ENCODE data around the gene RTKN. TPM values are rescaled to one million over a fixed set of nuclear protein-coding genes. Genes with fewer than 3 reads are reported as not detected.
"Not testable (repeated sequence)": the region's sequence is repeated elsewhere in the genome, so short reads cannot be mapped to it uniquely, and the experiment has no call there.

The RTKN gene
- total RNA-seq, 6 donors from 2014 or later, result 26.7 to 95.3 (median 34.0) TPM

- peak in 1 of 2 donors; percentile 1 for ATAC-seq (ENCODE audit: low FRiP score in 2 of 2)
- WGBS, 2 donors, result 3 to 6% methylated on average over 9 to 13 of the region's 13 CpGs
- H3K27ac ChIP-seq, result peak overlapping the region; percentile 71 to 91 (median 84)
These were observed 22.7 kb upstream of the RTKN start for GRCh38 chr2:74464406-74464805.

DNA sequence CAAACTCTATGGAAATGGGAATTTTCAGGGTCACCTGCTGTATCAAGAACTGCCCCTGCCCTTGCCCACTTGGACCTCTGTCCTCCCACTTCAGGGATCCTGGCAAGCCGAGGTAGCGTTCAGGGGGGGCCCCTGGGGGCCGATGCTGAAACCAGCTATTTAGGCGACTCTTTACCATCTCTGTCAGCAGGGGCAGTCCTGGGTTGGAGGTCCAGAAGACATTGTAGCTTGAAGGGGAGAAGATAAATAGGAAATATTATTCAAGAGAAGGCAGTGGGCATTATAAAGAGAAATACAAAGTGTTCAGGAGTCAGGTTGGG is 21.0 kb upstream of the RTKN start:
- Histone ChIP-seq H3K27ac (no peak overlapping the region), H3K9me3 (no peaks in the 10 kb centered on the region), H3K36me3 (peaks cover 0 to 26% (median 12%) of the 10 kb centered on the region in 4 donors), H3K27me3 (no peaks in the 10 kb centered on the region), H3K4me1 (peaks cover 24 to 37% (median 27%) of the 10 kb centered on the region in 4 donors), H3K4me3 (no peak overlapping the region)
- ATAC-seq (ENCODE audit: low FRiP score in 2 of 2) (no peak), DNase-seq (no peak)
- WGBS, 2 donors, result 75 to 85% methylated on average over 4 of the region's 4 CpGs
- TF ChIP-seq POLR2AphosphoS5 (IDR thresholded peaks at IDR 0.05) (no peak), EP300 (IDR thresholded peaks at IDR 0.05) (no peak), POLR2A (IDR thresholded peaks at IDR 0.05) (no peak), CTCF (IDR thresholded peaks at IDR 0.05) (no peak)

More at GRCh38 chr2:74464406-74464805, 22.7 kb upstream of the RTKN start:
- Histone ChIP-seq H3K4me3 (peak overlapping the region; percentile 70 to 99 (median 86)), H3K36me3 (peaks cover 0 to 26% (median 12%) of the 10 kb centered on the region in 4 donors), H3K9me3 (no peaks in the 10 kb centered on the region), H3K27me3 (no peaks in the 10 kb centered on the region), H3K4me1 (peaks cover 15 to 29% (median 19%) of the 10 kb centered on the region in 4 donors)
- no peak for DNase-seq
- TF ChIP-seq POLR2AphosphoS5 (IDR thresholded peaks at IDR 0.05) (no peak), POLR2A (IDR thresholded peaks at IDR 0.05) (no peak), EP300 (IDR thresholded peaks at IDR 0.05) (no peak), CTCF (IDR thresholded peaks at IDR 0.05) (no peak)

- Histone ChIP-seq H3K4me1 (peaks cover 26 to 43% (median 29%) of the 10 kb centered on the region in 4 donors), H3K27ac (no peak overlapping the region), H3K4me3 (no peak overlapping the region), H3K36me3 (peaks cover 0 to 26% (median 12%) of the 10 kb centered on the region in 4 donors), H3K27me3 (no peaks in the 10 kb centered on the region), H3K9me3 (no peaks in the 10 kb centered on the region)
- DNase-seq, result no peak
- WGBS, 2 donors, result 87 to 90% methylated on average over 15 to 20 of the region's 20 CpGs
- no peak for TF ChIP-seq CTCF (IDR thresholded peaks at IDR 0.05)
- TF ChIP-seq EP300 (IDR thresholded peaks at IDR 0.05), result no peak
- no peak for TF ChIP-seq POLR2A (IDR thresholded peaks at IDR 0.05)
- TF ChIP-seq POLR2AphosphoS5 (IDR thresholded peaks at IDR 0.05), result no peak
- ATAC-seq (ENCODE audit: low FRiP score in 2 of 2), result no peak
These were observed 20.5 kb upstream of the RTKN start for GRCh38 chr2:74462054-74462785.

DNA sequence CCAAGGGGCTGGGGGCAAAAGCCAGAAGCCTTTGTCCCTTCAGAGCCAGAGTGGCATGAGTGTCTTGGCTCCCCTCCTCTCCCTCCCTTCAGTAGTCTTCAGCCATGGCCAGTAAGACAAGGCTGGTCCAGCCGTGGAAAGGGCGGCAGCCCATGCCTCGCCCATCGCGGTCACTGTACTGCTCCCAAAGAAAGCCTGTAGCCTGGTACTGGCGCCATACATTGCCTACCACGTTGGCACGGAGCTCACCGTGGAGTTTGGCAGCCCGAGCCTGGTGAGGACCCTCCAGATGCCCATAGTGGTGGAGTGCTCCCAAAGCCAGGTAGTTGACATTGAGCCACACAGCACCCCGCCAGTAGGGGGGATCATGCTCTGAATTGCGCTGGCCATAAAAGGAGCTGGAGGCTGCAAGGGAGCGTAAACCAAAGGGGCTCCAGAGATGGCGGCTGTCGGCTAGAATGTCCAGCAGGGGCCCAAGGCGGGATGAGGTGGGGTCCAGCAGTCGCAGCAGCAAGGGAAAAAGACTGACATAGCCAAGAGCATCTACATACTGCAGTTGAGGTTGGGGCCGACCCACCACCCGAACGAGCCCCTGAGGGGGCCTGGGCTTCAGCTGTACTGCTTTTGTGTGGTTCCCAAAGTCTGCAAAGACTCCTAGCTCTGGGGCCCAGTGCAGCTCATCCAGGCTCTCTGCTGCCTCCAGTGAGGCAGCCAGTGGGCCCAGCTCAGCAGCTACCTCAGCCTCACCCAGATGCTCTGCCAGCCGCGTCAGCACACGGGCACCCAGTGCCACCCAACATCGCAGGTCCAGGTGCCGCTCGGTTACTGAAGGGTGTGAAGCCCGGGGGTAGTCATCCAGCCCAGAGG is 19.7 kb upstream of the RTKN start:
- no peaks in the 10 kb centered on the region for H3K9me3 ChIP-seq
- DNase-seq (peak in 1 of 2 donors; percentile 70), ATAC-seq (ENCODE audit: low FRiP score in 2 of 2) (no peak)
- peaks cover 34 to 51% (median 36%) of the 10 kb centered on the region in 4 donors for H3K4me1 ChIP-seq
- TF ChIP-seq POLR2A (IDR thresholded peaks at IDR 0.05), result no peak
- TF ChIP-seq POLR2AphosphoS5 (IDR thresholded peaks at IDR 0.05), result no peak
- TF ChIP-seq CTCF (IDR thresholded peaks at IDR 0.05), result peak in 1 of 6 experiments; percentile 6
- no peaks in the 10 kb centered on the region for H3K27me3 ChIP-seq
- H3K36me3 ChIP-seq, result peaks cover 0 to 26% (median 12%) of the 10 kb centered on the region in 4 donors
- no peak overlapping the region for H3K4me3 ChIP-seq
- H3K27ac ChIP-seq, result no peak overlapping the region
- WGBS, 2 donors, result 95 to 98% methylated on average over 17 of the region's 27 CpGs

DNA sequence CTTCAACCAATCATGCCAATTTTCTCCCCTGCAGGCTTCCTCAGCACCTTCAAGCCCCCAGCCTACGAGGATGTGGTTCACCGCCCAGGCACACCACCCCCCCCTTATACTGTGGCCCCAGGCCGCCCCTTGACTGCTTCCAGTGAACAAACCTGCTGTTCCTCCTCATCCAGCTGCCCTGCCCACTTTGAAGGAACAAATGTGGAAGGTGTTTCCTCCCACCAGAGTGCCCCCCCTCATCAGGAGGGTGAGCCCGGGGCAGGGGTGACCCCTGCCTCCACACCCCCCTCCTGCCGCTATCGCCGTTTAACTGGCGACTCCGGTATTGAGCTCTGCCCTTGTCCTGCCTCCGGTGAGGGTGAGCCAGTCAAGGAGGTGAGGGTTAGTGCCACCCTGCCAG is 18.4 kb upstream of the RTKN start:
- Histone ChIP-seq H3K36me3 (peaks cover 0 to 26% (median 12%) of the 10 kb centered on the region in 4 donors), H3K4me1 (peaks cover 38 to 55% (median 41%) of the 10 kb centered on the region in 4 donors)
- not testable (repeated sequence) for DNase-seq; H3K27ac ChIP-seq; H3K27me3 ChIP-seq; H3K4me3 ChIP-seq; ATAC-seq (ENCODE audit: low FRiP score in 2 of 2); H3K9me3 ChIP-seq
- 86 to 91% methylated on average over 8 to 10 of the region's 10 CpGs for WGBS, 2 donors

GRCh38 chr2:74459503-74460118 is 17.9 kb upstream of the RTKN start:
- H3K9me3 ChIP-seq; DNase-seq; ATAC-seq (ENCODE audit: low FRiP score in 2 of 2); H3K27me3 ChIP-seq: not testable (repeated sequence)
- Histone ChIP-seq H3K27ac (peak overlapping the region in 1 of 4 donors; percentile 99), H3K36me3 (peaks cover 0 to 26% (median 12%) of the 10 kb centered on the region in 4 donors), H3K4me3 (peak overlapping the region in 3 of 4 donors; percentile 66 to 87 (median 72)), H3K4me1 (peaks cover 38 to 55% (median 41%) of the 10 kb centered on the region in 4 donors)
- 81 to 91% methylated on average over 11 to 13 of the region's 13 CpGs for WGBS, 2 donors

All from upper lobe of left lung (tissue), 6 donors.